Astrocyte (in vitro differentiated cells and primary cell): ENCODE measurements around the gene MACIR. TPM values are rescaled to one million over a fixed set of nuclear protein-coding genes. Genes with fewer than 3 reads are reported as not detected.
A peak's percentile ranks its signal among the peaks of the same experiment; 100 is the strongest.

ENCODE experiments used
- DNase-seq: peaks from one replicate; pipeline ENCODE4 v3.0.0-alpha.2; 2010; ENCODE audit warnings: low read depth
- FAIRE-seq: peaks from 2 replicates; lab custom pipeline; 2011; peaks lifted over from hg19 to GRCh38; lab: Jason Lieb, UNC
- H2AFZ ChIP-seq: 2 replicates; pipeline ENCODE4 v1.6.0; 2012; ENCODE audit warnings: low read depth, low read length, inconsistent platforms
- H3K27ac ChIP-seq: 2 replicates; pipeline ENCODE4 v1.5.1; 2011; ENCODE audit warnings: low read depth, low read length, inconsistent platforms
- H3K27me3 ChIP-seq: 2 replicates; pipeline ENCODE4 v1.6.0; 2011; ENCODE audit warnings: low read length, inconsistent platforms; ENCODE audit not compliant: insufficient read depth
- H3K36me3 ChIP-seq: 2 replicates; pipeline ENCODE4 v1.5.1; 2011; ENCODE audit warnings: low read length, inconsistent platforms; ENCODE audit not compliant: insufficient read depth
- H3K4me1 ChIP-seq: 2 replicates; pipeline ENCODE4 v1.5.1; 2011; ENCODE audit warnings: low read length, inconsistent platforms; ENCODE audit not compliant: insufficient read depth
- H3K4me2 ChIP-seq: 2 replicates; pipeline ENCODE4 v1.6.0; 2012; ENCODE audit warnings: low read length, inconsistent platforms
- H3K4me3 ChIP-seq: 2 replicates; pipeline ENCODE4 v1.5.1; 2011; ENCODE audit warnings: low read depth, mild to moderate bottlenecking, low read length, inconsistent platforms; ENCODE audit not compliant: insufficient read depth
- H3K79me2 ChIP-seq: 2 replicates; pipeline ENCODE4 v1.6.0; 2012; ENCODE audit warnings: mild to moderate bottlenecking, low read length, inconsistent platforms; ENCODE audit not compliant: insufficient read depth
- H3K9ac ChIP-seq: 2 replicates; pipeline ENCODE4 v1.6.0; 2012; ENCODE audit warnings: mild to moderate bottlenecking, low read length, inconsistent platforms
- H3K9me3 ChIP-seq: 2 replicates; pipeline ENCODE4 v1.5.1; 2012; ENCODE audit warnings: low read depth, mild to moderate bottlenecking, low read length, inconsistent platforms; ENCODE audit not compliant: insufficient read depth
- H4K20me1 ChIP-seq: 2 replicates; pipeline ENCODE4 v1.6.0; 2012; ENCODE audit warnings: low read length, inconsistent platforms; ENCODE audit not compliant: insufficient read depth
- H3K27ac Mint-ChIP-seq: one replicate; pipeline ENCODE4 v1.8.0; 2021; ENCODE audit warnings: mild to moderate bottlenecking, mixed read lengths; ENCODE audit not compliant: unreplicated experiment
- H3K27me3 Mint-ChIP-seq: one replicate; pipeline ENCODE4 v1.8.0; 2021; ENCODE audit warnings: low read depth, mixed read lengths; ENCODE audit not compliant: unreplicated experiment
- H3K36me3 Mint-ChIP-seq: one replicate; pipeline ENCODE4 v1.8.0; 2021; ENCODE audit warnings: low read depth, mixed read lengths; ENCODE audit not compliant: unreplicated experiment
- H3K4me1 Mint-ChIP-seq: one replicate; pipeline ENCODE4 v1.8.0; 2021; ENCODE audit warnings: low read depth, mixed read lengths; ENCODE audit not compliant: unreplicated experiment
- H3K4me3 Mint-ChIP-seq: one replicate; pipeline ENCODE4 v1.8.0; 2021; ENCODE audit warnings: mild to moderate bottlenecking, moderate library complexity, mixed read lengths; ENCODE audit not compliant: unreplicated experiment
- H3K9me3 Mint-ChIP-seq: one replicate; pipeline ENCODE4 v1.8.0; 2021; ENCODE audit warnings: mild to moderate bottlenecking, mixed read lengths; ENCODE audit not compliant: unreplicated experiment
- CTCF ChIP-seq: IDR thresholded peaks from 2 replicates; pipeline ENCODE4 v1.5.1; 2011; ENCODE audit warnings: low read depth, mild to moderate bottlenecking, inconsistent platforms, low read length, moderate library complexity; ENCODE audit not compliant: insufficient read depth
- EZH2 ChIP-seq: IDR thresholded peaks from 2 replicates; pipeline ENCODE4 v1.6.1; 2012; ENCODE audit warnings: mild to moderate bottlenecking, low read length, inconsistent platforms; ENCODE audit not compliant: insufficient read depth
- total RNA-seq: library from RNA; stranded (reverse); gene quantifications from 2 replicates; pipeline ENCODE4 v1.2.1, GENCODE V29; 2021

MACIR gene
- total RNA-seq, 1 donor from 2014 or later = 27.1 TPM

- no peaks in the 10 kb centered on the region for H4K20me1 ChIP-seq
- FAIRE-seq = no peak
- no peak overlapping the region for H3K9ac ChIP-seq
- H3K4me3 ChIP-seq = no peak overlapping the region
- H3K79me2 ChIP-seq = no peaks in the 10 kb centered on the region
- no peaks in the 10 kb centered on the region for H3K27me3 ChIP-seq
- H3K27ac Mint-ChIP-seq = no peak overlapping the region
- H3K4me2 ChIP-seq = no peak overlapping the region
- H3K9me3 ChIP-seq = no peaks in the 10 kb centered on the region
- H3K4me3 Mint-ChIP-seq = no peak overlapping the region
- H3K27ac ChIP-seq = no peak overlapping the region
- peaks cover 4% of the 10 kb centered on the region for H3K9me3 Mint-ChIP-seq
- no peak for TF ChIP-seq CTCF
- no peak for TF ChIP-seq EZH2
- DNase-seq = no peak
- no peaks in the 10 kb centered on the region for H3K36me3 Mint-ChIP-seq
- H2AFZ ChIP-seq = no peak overlapping the region
- H3K4me1 ChIP-seq = no peaks in the 10 kb centered on the region
- no peaks in the 10 kb centered on the region for H3K36me3 ChIP-seq
- H3K27me3 Mint-ChIP-seq = peaks cover 4% of the 10 kb centered on the region
- no peaks in the 10 kb centered on the region for H3K4me1 Mint-ChIP-seq
Observed at GRCh38 chr5:103224894-103225246, 33.7 kb upstream of the MACIR start.

- Histone ChIP-seq H3K4me1 (no peaks in the 10 kb centered on the region), H3K79me2 (no peaks in the 10 kb centered on the region), H3K27ac (no peak overlapping the region), H3K27me3 (no peaks in the 10 kb centered on the region), H3K36me3 (no peaks in the 10 kb centered on the region), H4K20me1 (no peaks in the 10 kb centered on the region), H3K9ac (no peak overlapping the region), H3K9me3 (no peaks in the 10 kb centered on the region), H3K4me3 (no peak overlapping the region), H2AFZ (no peak overlapping the region), H3K4me2 (no peak overlapping the region)
- Mint-ChIP-seq H3K4me1 (no peaks in the 10 kb centered on the region), H3K36me3 (no peaks in the 10 kb centered on the region), H3K9me3 (peaks cover 6% of the 10 kb centered on the region), H3K4me3 (no peak overlapping the region), H3K27ac (no peak overlapping the region), H3K27me3 (peaks cover 2% of the 10 kb centered on the region)
- peak; percentile 55 for FAIRE-seq
- no peak for DNase-seq
- TF ChIP-seq EZH2 = no peak
Observed at GRCh38 chr5:103228061-103228460, 30.5 kb upstream of the MACIR start.

- TF ChIP-seq EZH2 = no peak
- no peak for TF ChIP-seq CTCF
- Histone ChIP-seq H3K4me3 (no peak overlapping the region), H4K20me1 (no peaks in the 10 kb centered on the region), H2AFZ (no peak overlapping the region), H3K9me3 (no peaks in the 10 kb centered on the region), H3K79me2 (no peaks in the 10 kb centered on the region), H3K4me2 (no peak overlapping the region), H3K27ac (no peak overlapping the region), H3K27me3 (no peaks in the 10 kb centered on the region), H3K36me3 (no peaks in the 10 kb centered on the region), H3K9ac (no peak overlapping the region), H3K4me1 (no peaks in the 10 kb centered on the region)
- Mint-ChIP-seq H3K9me3 (peaks cover 6% of the 10 kb centered on the region), H3K4me1 (no peaks in the 10 kb centered on the region), H3K4me3 (no peak overlapping the region), H3K27ac (no peak overlapping the region), H3K36me3 (no peaks in the 10 kb centered on the region), H3K27me3 (no peaks in the 10 kb centered on the region)
- FAIRE-seq = no peak
- no peak for DNase-seq
Observed at GRCh38 chr5:103228588-103228987, 30.0 kb upstream of the MACIR start.
